NCI-H1092 treated with DMSO at 0.1 percent for 48 hours (cell line): ENCODE measurements around the gene FXR2.
A peak's percentile ranks its signal among the peaks of the same experiment; 100 is the strongest.
"Not testable (repeated sequence)": the region's sequence is repeated elsewhere in the genome, so short reads cannot be mapped to it uniquely, and the experiment has no call there.

Source experiments
- DNase-seq: peaks from one replicate; lab custom pipeline; 2025; lab: John Stamatoyannopoulos, UW

The FXR2 gene

GRCh38 chr17:7629939-7630571 lies 15.4 kb upstream of the FXR2 start, which contains the start of gene SHBG:
Gene SHBG (plus strand): TSS chr17:7630135. CDS start chr17:7630173, 38 bp downstream.
- DNase-seq = no peak

GRCh38 chr17:7627250-7628121 lies 12.8 kb upstream of the FXR2 start, which contains the start of gene SAT2:
Gene SAT2 (minus strand): TSS chr17:7627821. CDS start chr17:7627635, 186 bp downstream.
- peak; percentile 77 for DNase-seq

GRCh38 chr17:7626956-7627249 lies 12.2 kb upstream of the FXR2 start:
- DNase-seq = no peak

- DNase-seq = no peak
These were observed 11.6 kb upstream of the FXR2 start for GRCh38 chr17:7626307-7626706.

- not testable (repeated sequence) for DNase-seq
These were observed 11.1 kb upstream of the FXR2 start for GRCh38 chr17:7625749-7626148.

GRCh38 chr17:7623661-7624060 lies 9.0 kb upstream of the FXR2 start:
- DNase-seq = no peak

GRCh38 chr17:7620835-7621234 lies 6.1 kb upstream of the FXR2 start:
- DNase-seq = no peak

GRCh38 chr17:7618608-7619007 lies 3.9 kb upstream of the FXR2 start:
- no peak for DNase-seq

GRCh38 chr17:7615265-7615747 lies 609 bp upstream of the FXR2 start:
- DNase-seq = no peak

GRCh38 chr17:7613769-7614424 lies 800 bp downstream of the FXR2 start:
- no peak for DNase-seq

GRCh38 chr17:7612294-7612640 lies 2.4 kb downstream of the FXR2 start:
- DNase-seq = no peak

GRCh38 chr17:7611635-7612293 lies 2.9 kb downstream of the FXR2 start:
- DNase-seq = no peak

- no peak for DNase-seq
These were observed 4.1 kb downstream of the FXR2 start for GRCh38 chr17:7610641-7611040.

GRCh38 chr17:7606280-7606679 lies 8.4 kb downstream of the FXR2 start:
- DNase-seq = no peak

- not testable (repeated sequence) for DNase-seq
These were observed 17.1 kb downstream of the FXR2 start for GRCh38 chr17:7597561-7597960.

- no peak for DNase-seq
These were observed 21.4 kb downstream of the FXR2 start for GRCh38 chr17:7593296-7593695.

GRCh38 chr17:7592422-7593021 lies 22.2 kb downstream of the FXR2 start:
- DNase-seq = no peak

- no peak for DNase-seq
These were observed 23.1 kb downstream of the FXR2 start for GRCh38 chr17:7591596-7591995.

GRCh38 chr17:7590743-7591142 lies 24.0 kb downstream of the FXR2 start:
- no peak for DNase-seq

- DNase-seq = no peak
These were observed 24.6 kb downstream of the FXR2 start, which contains the start of gene SOX15 for GRCh38 chr17:7589891-7590691. Gene SOX15 (minus strand): TSS chr17:7590094. CDS start chr17:7589676, 418 bp downstream.
